ENCODE measurements around the gene SLC35B2.

The SLC35B2 gene

GRCh38 chr6:44238687-44239350 is 18.5 kb downstream of the SLC35B2 start:
- in situ Hi-C loops (cut with HindIII; ENCODE audit: low sequenced_read_pairs): no loop called here
- no peak for TF ChIP-seq CTCF (IDR thresholded peaks at IDR 0.05; ENCODE audit: low read depth, low read length)
- no peak overlapping the region for H3K4me3 ChIP-seq (ENCODE audit: low read depth, low read length)
- no peak for DNase-seq (ENCODE audit: low read depth, low spot score)

- TF ChIP-seq CTCF (IDR thresholded peaks at IDR 0.05; ENCODE audit: low read depth, low read length): peak; percentile 89
- peak; percentile 65 for DNase-seq (ENCODE audit: low read depth, low spot score)
- in situ Hi-C loops (cut with HindIII; ENCODE audit: low sequenced_read_pairs): no loop called here
- peak overlapping the region; percentile 58 for H3K4me3 ChIP-seq (ENCODE audit: low read depth, low read length)
Measured at GRCh38 chr6:44237813-44238433, 19.4 kb downstream of the SLC35B2 start.

GRCh38 chr6:44237021-44237812 is 20.1 kb downstream of the SLC35B2 start:
- in situ Hi-C loops (cut with HindIII; ENCODE audit: low sequenced_read_pairs): no loop called here
- H3K4me3 ChIP-seq (ENCODE audit: low read depth, low read length): peak overlapping the region; percentile 58
- DNase-seq (ENCODE audit: low read depth, low spot score): peak; percentile 95
- no peak for TF ChIP-seq CTCF (IDR thresholded peaks at IDR 0.05; ENCODE audit: low read depth, low read length)

- in situ Hi-C loops (cut with HindIII; ENCODE audit: low sequenced_read_pairs): no loop called here
- DNase-seq (ENCODE audit: low read depth, low spot score): no peak
Measured at GRCh38 chr6:44235891-44236516, 21.3 kb downstream of the SLC35B2 start.

GRCh38 chr6:44235269-44235668 is 22.1 kb downstream of the SLC35B2 start:
- in situ Hi-C loops (cut with HindIII; ENCODE audit: low sequenced_read_pairs): no loop called here
- DNase-seq (ENCODE audit: low read depth, low spot score): no peak
- no peak overlapping the region for H3K4me3 ChIP-seq (ENCODE audit: low read depth, low read length)
- TF ChIP-seq CTCF (IDR thresholded peaks at IDR 0.05; ENCODE audit: low read depth, low read length): no peak

More at GRCh38 chr6:44235891-44236516, 21.3 kb downstream of the SLC35B2 start:
- no peak for TF ChIP-seq CTCF (IDR thresholded peaks at IDR 0.05; ENCODE audit: low read depth, low read length)
- no peak overlapping the region for H3K4me3 ChIP-seq (ENCODE audit: low read depth, low read length)

Data from astrocyte of the spinal cord (primary cell).